Uterus (tissue), 2 donors: ENCODE measurements around the gene AP1B1.

Experiments
- POLR2A ChIP-seq, 2 donors: fragments of 450-650 bp; IDR thresholded peaks; one replicate each; pipeline ENCODE4 v1.6.1; 2016; ENCODE audit warnings: antibody characterized with exemption in 2 of 2, mild to moderate bottlenecking in 1 of 2, moderate library complexity in 1 of 2
- TF ChIP-seq, protein P1 (sequence below), 4 experiments: fragments of 200-600 bp in 2 of 4; fragments of 450-650 bp in 2 of 4; sonication (generic) in 2 of 4; IDR thresholded peaks; one replicate each; pipeline ENCODE4 v1.5.1; 2016 to 2019; ENCODE audit warnings: antibody characterized with exemption in 4 of 4, mild to moderate bottlenecking in 2 of 4, moderate library complexity in 1 of 4

GRCh38 chr22:29342577-29343312 lies 45.6 kb downstream of the AP1B1 start:
- TF ChIP-seq, protein P1, sequence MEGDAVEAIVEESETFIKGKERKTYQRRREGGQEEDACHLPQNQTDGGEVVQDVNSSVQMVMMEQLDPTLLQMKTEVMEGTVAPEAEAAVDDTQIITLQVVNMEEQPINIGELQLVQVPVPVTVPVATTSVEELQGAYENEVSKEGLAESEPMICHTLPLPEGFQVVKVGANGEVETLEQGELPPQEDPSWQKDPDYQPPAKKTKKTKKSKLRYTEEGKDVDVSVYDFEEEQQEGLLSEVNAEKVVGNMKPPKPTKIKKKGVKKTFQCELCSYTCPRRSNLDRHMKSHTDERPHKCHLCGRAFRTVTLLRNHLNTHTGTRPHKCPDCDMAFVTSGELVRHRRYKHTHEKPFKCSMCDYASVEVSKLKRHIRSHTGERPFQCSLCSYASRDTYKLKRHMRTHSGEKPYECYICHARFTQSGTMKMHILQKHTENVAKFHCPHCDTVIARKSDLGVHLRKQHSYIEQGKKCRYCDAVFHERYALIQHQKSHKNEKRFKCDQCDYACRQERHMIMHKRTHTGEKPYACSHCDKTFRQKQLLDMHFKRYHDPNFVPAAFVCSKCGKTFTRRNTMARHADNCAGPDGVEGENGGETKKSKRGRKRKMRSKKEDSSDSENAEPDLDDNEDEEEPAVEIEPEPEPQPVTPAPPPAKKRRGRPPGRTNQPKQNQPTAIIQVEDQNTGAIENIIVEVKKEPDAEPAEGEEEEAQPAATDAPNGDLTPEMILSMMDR (IDR thresholded peaks at IDR 0.05), result no peak
- no peak for TF ChIP-seq POLR2A (IDR thresholded peaks at IDR 0.05)
